SK-MEL-5 (cell line): Measurements from ENCODE around the gene CHST12. TPM values are rescaled to one million over a fixed set of nuclear protein-coding genes. Genes with fewer than 3 reads are reported as not detected.

Experiments used
- DNase-seq: peaks from one replicate; pipeline ENCODE4 v3.0.0-alpha.2; 2016; ENCODE audit warnings: low read depth, low spot score
- in situ Hi-C: cut with HindIII; loops from 2 replicates; pipeline ENCODE4 v1.10.0; 2016; ENCODE audit warnings: low sequenced_read_pairs, high pct_unique_total_duplicates, low pct_unique_long_range_greater_than_20kb
- polyA plus RNA-seq, 2 experiments: library from polyadenylated mRNA; depleted of rRNA; stranded (reverse); fragments of >200 nt; gene quantifications; 2 replicates each; pipeline ENCODE4 v1.2.3, GENCODE V29; 2015
- total RNA-seq: library from RNA; depleted of rRNA; stranded (reverse); fragments of >200 nt; shearing (Covaris generic); gene quantifications from 2 replicates; pipeline ENCODE4 v1.2.3, GENCODE V29; 2014; rRNA removed

Gene CHST12
- total RNA-seq = 9.3 and 11.4 TPM in 2 replicates
- polyA plus RNA-seq (2015; cell fraction: cytosol; rRNA removed) = 42.5 and 59.6 TPM in 2 replicates
- 18.5 and 20.1 TPM in 2 replicates for polyA plus RNA-seq (2015; cell fraction: nucleus; rRNA removed)

DNA sequence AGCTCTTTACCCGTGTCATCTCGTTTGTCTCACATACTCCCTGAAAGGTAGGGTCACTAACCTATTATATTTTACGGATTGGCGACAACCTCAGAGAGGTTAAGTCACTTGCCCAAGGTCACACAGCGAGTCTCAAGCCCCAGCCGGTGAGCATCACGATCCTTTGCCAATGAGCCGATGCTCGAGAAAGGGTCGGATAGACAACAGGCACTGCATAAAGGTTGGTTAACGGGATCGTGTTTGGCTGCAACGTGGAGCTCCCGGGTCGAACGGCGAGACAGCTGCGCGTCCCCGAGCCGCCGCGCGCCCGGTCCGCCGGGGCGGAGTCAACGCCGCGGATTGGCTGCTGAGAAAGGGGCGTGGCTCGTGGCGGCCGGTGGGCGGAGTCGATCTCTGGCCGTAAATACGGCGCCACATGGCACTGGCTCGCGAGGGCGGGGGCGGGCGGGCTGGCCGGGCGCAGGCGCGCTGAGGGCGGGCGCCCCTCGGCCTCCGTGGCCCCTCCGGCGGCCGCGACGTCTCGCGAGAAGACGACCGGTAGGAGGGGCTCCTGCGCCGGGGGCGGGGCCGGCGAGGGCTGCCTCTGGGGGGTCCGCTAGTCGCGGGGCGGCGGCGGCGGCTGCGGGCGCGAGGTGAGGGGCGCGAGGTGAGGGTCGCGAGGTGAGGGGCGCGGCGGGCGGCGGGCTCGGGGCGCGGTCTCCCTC lies at the start of gene CHST12:
TSS of gene CHST12 (plus strand) at position 598 of the 704 bp plus-strand sequence. CDS start 29,029 bp downstream, outside the sequence.
- in situ Hi-C loops = no loop called here
- DNase-seq = peak; percentile 95

DNA sequence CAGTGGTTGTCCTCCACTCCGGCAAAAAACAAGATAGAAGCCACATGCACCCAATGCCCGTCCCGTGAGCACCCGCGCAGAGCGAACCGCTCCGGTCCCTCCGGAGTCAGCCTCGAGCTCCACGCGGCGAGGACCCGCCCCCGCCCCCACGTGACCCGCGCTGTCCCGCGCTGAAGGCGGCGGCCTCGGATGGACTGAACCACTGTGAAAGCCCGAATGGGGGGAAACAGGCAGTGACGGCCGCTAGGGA lies 49.5 kb upstream of the CHST12 start:
- in situ Hi-C loops = no loop called here
- DNase-seq = peak; percentile 92

DNA sequence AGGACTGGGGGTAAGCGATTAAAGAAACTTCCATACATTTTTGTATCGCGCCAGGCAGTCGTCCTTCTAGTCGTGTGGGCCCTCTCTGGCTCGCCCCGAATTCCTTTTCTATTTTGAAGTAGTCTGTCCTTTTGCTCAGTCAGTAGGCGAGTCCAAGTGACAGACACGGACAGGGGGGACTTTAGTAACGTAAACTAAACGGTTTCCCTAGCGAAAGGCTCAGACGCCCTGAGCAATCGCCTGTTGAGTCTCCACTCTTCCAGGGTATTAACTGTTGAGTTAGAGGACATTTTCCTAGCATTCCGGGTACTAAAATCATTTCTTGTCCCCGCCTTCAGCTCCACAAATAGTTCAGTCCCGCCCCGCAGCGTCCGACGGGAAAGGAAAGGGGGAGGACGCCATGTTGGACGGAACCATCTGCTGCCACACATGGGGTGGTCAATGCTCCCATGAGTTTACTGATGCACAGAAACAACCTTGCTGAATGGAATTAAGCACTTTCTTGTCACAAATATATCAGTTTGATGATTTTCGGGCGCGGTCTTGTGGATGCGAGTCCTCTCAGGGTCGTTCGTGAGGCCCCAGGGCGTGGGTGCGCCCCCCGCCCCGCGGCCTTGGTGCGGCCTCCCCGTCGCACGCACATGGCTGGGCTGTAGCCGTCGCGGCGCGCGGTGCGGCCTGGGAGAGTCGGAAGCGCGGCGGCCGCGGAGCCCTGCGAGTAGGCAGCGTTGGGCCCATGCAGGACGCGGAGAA lies 49.0 kb upstream of the CHST12 start, which contains the start of gene EIF3B:
TSS of gene EIF3B (plus strand) at position 642 of the 753 bp plus-strand sequence. CDS start at position 737, 95 bp downstream.
- DNase-seq = peak; percentile 95
- in situ Hi-C loops = no loop called here

DNA sequence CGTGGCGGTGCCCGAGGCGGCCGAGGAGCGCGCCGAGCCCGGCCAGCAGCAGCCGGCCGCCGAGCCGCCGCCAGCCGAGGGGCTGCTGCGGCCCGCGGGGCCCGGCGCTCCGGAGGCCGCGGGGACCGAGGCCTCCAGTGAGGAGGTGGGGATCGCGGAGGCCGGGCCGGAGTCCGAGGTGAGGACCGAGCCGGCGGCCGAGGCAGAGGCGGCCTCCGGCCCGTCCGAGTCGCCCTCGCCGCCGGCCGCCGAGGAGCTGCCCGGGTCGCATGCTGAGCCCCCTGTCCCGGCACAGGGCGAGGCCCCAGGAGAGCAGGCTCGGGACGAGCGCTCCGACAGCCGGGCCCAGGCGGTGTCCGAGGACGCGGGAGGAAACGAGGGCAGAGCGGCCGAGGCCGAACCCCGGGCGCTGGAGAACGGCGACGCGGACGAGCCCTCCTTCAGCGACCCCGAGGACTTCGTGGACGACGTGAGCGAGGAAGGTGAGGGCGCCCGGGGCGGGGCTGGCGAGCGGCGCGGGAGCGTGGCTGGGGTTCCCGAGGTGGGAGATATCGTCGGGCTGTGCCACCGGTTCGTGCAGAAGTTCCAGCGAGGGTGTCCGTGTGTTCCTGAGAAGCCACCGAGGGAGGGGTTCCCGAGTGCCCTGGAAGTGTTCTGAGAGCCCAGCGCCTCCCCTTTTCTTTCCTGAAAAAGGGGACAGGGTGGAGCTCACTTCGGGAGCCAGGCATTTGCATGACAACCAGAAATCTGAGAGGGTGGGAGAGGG lies 48.3 kb upstream of the CHST12 start:
- DNase-seq = no peak
- in situ Hi-C loops = no loop called here

DNA sequence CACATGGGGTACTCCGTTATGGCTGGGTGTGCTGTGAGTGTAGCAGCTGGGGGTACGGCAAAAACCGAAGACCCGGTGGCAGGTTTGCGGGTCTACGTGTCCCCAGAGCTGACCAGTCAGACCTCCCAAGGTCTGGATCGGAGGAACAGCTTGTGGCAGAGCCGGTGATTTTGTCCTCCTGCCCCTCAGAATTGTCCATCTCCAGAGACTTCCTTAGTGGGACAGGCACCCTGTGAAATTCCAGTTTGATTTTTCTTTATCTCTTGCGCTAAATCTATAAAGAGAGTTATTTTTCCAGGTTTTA lies 47.8 kb upstream of the CHST12 start:
- in situ Hi-C loops = no loop called here
- DNase-seq = no peak

DNA sequence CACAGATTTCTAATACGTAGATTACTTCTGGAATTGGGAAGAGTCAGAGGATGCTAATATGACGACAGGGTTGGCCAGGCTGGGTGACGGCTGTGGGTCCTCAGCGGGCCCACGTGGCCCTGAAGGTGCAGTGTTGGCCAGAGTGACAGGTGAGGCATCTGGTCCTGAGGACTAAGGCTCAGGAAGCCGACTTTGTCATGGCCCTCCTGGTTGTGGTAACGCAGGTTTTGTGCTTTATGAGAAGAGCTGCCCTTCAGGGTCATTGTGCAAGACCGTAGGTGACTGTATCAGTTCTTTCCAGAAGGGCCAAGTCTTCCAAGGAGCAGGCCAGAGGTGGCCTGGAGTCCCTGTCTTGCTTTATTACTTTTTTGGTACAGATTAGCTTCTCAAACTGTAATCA lies 46.2 kb upstream of the CHST12 start:
- in situ Hi-C loops = no loop called here

DNA sequence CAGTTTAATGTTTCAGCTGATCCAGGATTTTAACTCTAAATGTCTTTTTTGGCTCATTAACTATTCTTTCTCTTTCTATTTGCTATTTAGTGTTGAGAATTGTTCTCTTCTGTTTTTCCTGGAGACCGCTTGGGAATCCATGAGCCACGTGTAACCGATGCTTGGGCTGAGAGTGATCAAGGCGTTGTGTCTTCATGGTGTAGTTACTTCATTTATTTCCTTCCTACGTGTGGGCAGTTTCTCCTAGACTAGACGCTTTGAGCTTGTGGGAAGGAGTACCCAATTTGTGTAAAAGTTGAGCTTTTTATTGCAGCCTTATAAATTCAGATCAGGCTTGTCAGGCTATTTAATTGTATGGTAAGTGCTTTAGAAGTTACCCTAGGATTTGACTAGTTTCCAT lies 45.8 kb upstream of the CHST12 start:
- DNase-seq = no peak
- in situ Hi-C loops = no loop called here

More for the DNA sequence above, 46.2 kb upstream of the CHST12 start:
- no peak for DNase-seq

DNA sequence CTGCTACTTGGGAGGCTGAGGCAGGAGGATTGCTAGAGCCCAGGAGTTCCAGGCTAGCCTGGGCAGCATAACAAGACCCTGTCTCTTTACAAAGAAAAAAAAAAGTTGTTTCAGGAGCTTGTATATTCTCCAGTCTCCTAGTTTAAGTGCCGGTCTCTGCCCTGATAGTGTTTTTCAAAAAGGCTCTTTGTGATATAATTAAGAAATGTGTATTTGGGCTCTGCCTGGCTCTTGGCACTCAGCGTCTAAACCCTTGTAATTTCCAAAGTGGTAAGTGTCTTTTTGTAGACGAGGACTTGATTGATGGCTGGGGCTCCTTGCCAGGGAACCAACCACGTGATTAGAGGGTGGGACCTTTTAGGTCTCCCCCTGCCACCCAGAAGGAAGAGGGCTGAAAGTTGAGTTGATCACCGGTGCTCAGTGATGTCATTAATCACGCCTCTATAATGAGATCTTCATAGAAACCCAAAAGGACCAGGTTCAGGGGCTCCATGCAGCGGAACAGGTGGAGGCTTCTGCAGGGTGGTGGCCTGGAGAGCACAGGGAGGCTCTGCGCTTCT lies 44.4 kb upstream of the CHST12 start:
- no peak for DNase-seq
- in situ Hi-C loops = no loop called here

DNA sequence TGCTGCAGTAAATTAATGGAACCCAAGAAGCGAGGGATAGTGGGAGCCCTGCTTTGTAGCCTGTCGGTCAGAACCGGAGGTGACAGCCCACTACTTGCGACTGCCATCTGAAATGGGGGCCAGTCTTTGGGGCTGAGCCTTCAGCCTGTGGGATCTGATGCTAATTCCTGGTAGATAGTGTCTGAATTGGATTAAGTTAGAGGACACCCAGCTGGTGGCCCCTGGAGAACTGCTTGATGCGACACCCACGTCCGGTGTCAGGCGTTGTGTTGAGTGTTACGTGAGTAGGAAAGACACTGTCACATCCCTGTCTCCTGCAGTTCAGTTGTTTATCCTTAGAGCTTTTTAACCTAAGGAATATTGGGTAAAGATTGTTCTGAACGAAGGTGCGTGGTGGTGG lies 43.8 kb upstream of the CHST12 start:
- in situ Hi-C loops = no loop called here
- no peak for DNase-seq

DNA sequence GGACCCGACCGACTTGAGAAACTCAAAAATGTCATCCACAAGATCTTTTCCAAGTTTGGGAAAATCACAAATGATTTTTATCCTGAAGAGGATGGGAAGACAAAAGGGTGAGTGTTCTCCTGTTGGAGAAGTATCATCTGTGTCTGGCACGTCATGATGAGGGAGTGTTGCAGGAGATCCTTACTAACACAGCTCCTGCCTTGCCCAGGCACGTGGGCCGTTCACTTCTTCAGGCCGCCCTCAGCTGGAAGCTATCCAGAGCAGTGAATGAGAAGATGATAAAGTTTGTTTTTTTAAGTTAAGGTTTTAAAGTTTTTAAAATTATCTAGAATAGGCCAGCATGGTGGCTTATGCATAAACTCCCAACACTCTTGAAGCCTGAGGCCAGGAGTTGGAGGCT lies 42.6 kb upstream of the CHST12 start:
- peak; percentile 84 for DNase-seq
- in situ Hi-C loops = no loop called here

DNA sequence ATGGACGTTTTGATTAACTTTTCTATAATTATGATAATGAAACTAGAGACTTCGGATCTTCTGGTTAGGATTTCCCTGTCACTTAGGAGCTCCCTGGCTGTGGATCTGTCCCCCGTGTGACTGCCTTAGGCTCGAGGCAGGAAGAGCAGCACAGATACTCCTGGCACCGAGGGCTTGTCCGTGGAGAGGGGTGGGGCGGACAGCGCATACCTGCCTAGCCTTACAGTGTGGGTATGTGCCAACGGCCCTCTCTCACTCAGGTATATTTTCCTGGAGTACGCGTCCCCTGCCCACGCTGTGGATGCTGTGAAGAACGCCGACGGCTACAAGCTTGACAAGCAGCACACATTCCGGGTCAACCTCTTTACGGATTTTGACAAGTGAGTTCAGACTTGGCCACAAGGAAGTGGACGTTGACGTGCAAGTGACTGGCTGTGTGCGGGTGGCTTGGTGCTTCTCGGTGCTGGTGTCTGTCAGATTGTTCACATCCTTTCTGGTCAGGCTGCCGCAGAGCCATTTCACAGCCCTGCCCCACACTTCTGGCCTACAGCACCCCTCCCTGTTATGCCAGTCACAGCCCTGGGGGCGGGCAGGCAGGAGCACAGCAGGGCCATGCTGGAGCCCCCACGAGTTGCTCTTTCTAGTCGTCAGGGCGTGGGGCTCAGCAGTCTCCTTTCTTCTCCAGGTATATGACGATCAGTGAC lies 40.9 kb upstream of the CHST12 start:
- in situ Hi-C loops = no loop called here
- no peak for DNase-seq

DNA sequence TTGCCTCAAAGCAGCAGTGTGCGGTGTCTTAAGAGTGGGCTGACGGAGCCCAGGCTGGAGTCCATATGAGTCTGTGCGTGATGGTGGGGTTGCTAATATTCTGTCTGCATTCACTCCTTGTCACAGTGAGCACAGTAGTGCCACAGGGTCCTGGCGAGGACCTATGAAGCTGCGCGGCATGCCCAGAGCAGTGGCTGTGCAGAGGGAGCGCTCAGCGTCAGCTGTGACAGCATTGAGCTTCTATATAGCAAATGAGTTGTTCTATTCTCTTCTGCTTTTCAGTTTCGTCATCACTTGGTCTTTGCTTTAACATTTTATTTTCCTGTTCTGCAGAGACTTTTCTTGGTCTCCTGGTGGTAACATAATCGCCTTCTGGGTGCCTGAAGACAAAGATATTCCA lies 34.3 kb upstream of the CHST12 start:
- DNase-seq = no peak
- in situ Hi-C loops = no loop called here

DNA sequence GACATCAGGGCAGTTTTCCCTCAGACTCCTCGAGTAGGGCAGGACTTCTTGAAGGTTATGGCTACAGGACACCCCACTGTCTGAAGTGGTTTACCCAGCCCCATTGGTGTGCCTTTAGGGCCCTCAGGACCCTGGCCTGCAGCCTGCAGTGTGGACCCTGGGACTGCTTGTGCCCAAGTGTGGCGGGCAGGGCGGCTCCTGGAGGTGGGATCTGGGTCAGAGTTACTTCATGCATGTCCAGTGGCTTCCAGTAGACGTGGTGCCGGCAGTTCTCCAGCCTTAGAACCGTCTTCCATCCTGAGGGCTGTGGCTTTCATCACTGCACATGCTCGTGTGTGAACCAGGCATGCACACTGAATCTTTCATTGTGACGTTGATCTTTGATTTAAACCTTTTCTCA lies 32.1 kb upstream of the CHST12 start:
- DNase-seq = no peak
- in situ Hi-C loops = no loop called here

DNA sequence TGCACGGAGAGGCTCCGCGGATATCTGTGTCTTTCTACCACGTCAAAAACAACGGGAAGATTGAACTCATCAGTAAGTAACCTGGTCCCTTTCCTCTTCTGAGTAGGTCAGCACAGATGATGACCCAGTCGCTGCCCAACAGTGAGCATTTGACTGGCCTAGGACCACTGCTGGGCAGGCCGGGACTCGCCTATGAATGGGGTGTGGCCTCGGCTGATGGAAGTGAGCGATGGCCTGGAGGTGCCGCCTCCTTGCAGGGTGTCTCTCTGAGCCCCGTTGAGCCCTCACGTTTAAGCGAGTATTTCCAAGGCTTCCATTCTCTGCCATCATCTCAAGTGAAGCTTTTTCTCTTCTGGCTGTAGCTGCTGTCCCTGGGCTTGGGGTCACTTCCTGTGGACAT lies 30.7 kb upstream of the CHST12 start:
- in situ Hi-C loops = no loop called here
- DNase-seq = no peak

DNA sequence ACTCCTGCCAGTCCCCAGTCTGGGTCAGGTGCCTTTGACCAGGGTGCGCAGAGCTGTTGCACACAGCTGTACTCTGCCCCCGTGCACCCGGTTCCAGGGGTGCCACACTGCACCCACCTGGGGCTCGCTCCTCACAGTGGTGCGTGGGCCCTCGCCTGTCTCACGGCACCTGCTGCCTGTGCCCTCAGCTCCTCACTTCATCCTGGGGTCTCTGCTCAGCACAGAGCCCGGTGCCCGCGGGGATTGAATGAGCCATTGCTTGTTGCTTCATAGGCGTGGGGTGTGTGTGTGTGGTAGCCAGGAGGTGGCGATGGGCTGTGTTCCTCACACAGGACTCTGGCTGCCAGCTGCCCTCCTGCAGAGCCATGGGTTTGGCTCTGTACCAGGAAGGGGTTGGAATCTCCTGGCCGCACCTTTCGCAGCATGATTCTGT lies 30.3 kb upstream of the CHST12 start:
- no peak for DNase-seq
- in situ Hi-C loops = no loop called here

DNA sequence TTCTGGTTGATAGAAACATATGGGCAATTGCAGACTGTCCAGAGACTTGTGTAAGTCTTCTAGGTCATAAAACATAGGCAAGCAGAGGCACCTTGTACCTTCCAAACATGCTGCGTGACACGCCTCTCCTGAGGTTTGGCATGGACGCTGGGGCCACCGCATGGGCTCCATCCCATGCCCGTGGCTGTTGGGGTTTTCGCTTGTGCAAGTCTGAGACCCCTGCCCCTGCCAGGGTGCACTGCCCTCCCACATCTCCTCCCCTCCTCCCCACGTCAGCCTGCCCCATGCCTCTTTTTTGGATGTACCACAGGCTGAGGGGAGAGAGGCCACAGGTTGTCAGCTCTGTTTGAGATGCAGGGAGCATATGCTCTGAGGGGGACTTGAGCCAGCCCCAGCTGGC lies 29.8 kb upstream of the CHST12 start:
- in situ Hi-C loops = no loop called here

DNA sequence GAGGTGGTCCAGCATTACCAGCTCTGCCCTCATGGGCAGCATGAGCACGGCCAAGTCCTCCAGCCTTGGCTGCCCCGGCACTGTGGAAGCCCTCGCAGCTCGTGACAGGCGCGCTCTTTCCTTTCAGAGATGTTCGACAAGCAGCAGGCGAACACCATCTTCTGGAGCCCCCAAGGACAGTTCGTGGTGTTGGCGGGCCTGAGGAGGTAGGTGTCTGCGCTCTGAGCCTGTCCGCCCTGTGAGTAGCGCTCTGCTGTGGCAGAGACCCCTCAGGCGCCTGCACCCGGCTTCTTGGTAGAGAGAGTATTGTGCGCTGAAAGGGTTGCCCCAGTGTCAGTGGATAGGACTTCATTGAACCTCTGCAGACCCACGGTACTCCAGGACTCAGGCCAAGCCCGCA lies 29.0 kb upstream of the CHST12 start:
- DNase-seq = no peak
- in situ Hi-C loops = no loop called here

More for the DNA sequence above, 29.8 kb upstream of the CHST12 start:
- no peak for DNase-seq
